ENCODE measurements around the gene PPIE. TPM values are rescaled to one million over a fixed set of nuclear protein-coding genes. Genes with fewer than 3 reads are reported as not detected.

Gene PPIE
- total and polyA plus RNA-seq, 7 experiments from 2014 or later: 52.3 to 119 (median 72.7) TPM

- H3K9me3 Mint-ChIP-seq: no peaks in the 10 kb centered on the region
- DNase-seq (no peak), ATAC-seq (no peak)
- H3K27ac ChIP-seq (ENCODE audit: low read depth, low read length): no peak overlapping the region
- H3K4me1 ChIP-seq (ENCODE audit: control insufficient read depth in 2 of 2, insufficient read depth in 2 of 2, low read length in 2 of 2): no peaks in the 10 kb centered on the region
- H3K27me3 Mint-ChIP-seq: peaks cover 0 to 60% (median 10%) of the 10 kb centered on the region in 5 donors
- no peaks in the 10 kb centered on the region for H3K36me3 Mint-ChIP-seq
- no peaks in the 10 kb centered on the region for H3K27me3 ChIP-seq (ENCODE audit: control insufficient read depth in 2 of 2, insufficient read depth in 2 of 2, low read length in 2 of 2)
- H3K4me3 ChIP-seq (ENCODE audit: low read length): no peak overlapping the region
- intact Hi-C loops (cut with micrococcal nuclease): no loop called here
- CTCF ChIA-PET: interaction anchor here (1.3 kb wide), 1 partner anchor 14 kb away, joined by 6 read pairs; no protein-coding TSS in a partner anchor
- H3K36me3 ChIP-seq (ENCODE audit: control insufficient read depth in 2 of 3, insufficient read depth in 3 of 3, low read length in 3 of 3): no peaks in the 10 kb centered on the region
- H3K27ac Mint-ChIP-seq: no peak overlapping the region
- POLR2A ChIA-PET: no interaction called here
- no peaks in the 10 kb centered on the region for H3K9me3 ChIP-seq (ENCODE audit: control insufficient read depth in 2 of 3, low read length in 3 of 3)
- peaks cover 0 to 17% (median 0%) of the 10 kb centered on the region in 7 donors for H3K4me1 Mint-ChIP-seq
- no peak overlapping the region for H3K4me3 Mint-ChIP-seq
These were observed 40.1 kb upstream of the PPIE start for GRCh38 chr1:39698568-39698967.

GRCh38 chr1:39699419-39699818, 39.3 kb upstream of the PPIE start:
- Mint-ChIP-seq H3K27me3 (peaks cover 0 to 54% (median 10%) of the 10 kb centered on the region in 5 donors), H3K27ac (no peak overlapping the region), H3K4me3 (no peak overlapping the region), H3K9me3 (no peaks in the 10 kb centered on the region), H3K36me3 (no peaks in the 10 kb centered on the region), H3K4me1 (peaks cover 0 to 13% (median 0%) of the 10 kb centered on the region in 7 donors)
- H3K27ac ChIP-seq (ENCODE audit: low read depth, low read length): no peak overlapping the region
- intact Hi-C loops (cut with micrococcal nuclease): no loop called here
- no peaks in the 10 kb centered on the region for H3K9me3 ChIP-seq (ENCODE audit: control insufficient read depth in 2 of 3, low read length in 3 of 3)
- no peaks in the 10 kb centered on the region for H3K4me1 ChIP-seq (ENCODE audit: control insufficient read depth in 2 of 2, insufficient read depth in 2 of 2, low read length in 2 of 2)
- ChIA-PET CTCF (no interaction called here), POLR2A (no interaction called here)
- ATAC-seq (no peak), DNase-seq (no peak)
- H3K4me3 ChIP-seq (ENCODE audit: low read length): no peak overlapping the region
- no peaks in the 10 kb centered on the region for H3K36me3 ChIP-seq (ENCODE audit: control insufficient read depth in 2 of 3, insufficient read depth in 3 of 3, low read length in 3 of 3)
- H3K27me3 ChIP-seq (ENCODE audit: control insufficient read depth in 2 of 2, insufficient read depth in 2 of 2, low read length in 2 of 2): no peaks in the 10 kb centered on the region

GRCh38 chr1:39700348-39700747, 38.3 kb upstream of the PPIE start:
- Mint-ChIP-seq H3K4me3 (no peak overlapping the region), H3K36me3 (no peaks in the 10 kb centered on the region), H3K27me3 (peaks cover 0 to 52% (median 12%) of the 10 kb centered on the region in 5 donors), H3K27ac (no peak overlapping the region), H3K9me3 (no peaks in the 10 kb centered on the region), H3K4me1 (peaks cover 0 to 3% (median 0%) of the 10 kb centered on the region in 7 donors)
- no peaks in the 10 kb centered on the region for H3K9me3 ChIP-seq (ENCODE audit: control insufficient read depth in 2 of 3, low read length in 3 of 3)
- no peak for ATAC-seq
- POLR2A ChIA-PET: interaction anchor here (0.8 to 0.9 kb wide), 2 partner anchors 9 to 22 kb away, joined by 3 read pairs; partner anchors contain the start of gene HPCAL4
- intact Hi-C loops (cut with micrococcal nuclease): no loop called here
- H3K36me3 ChIP-seq (ENCODE audit: control insufficient read depth in 2 of 3, insufficient read depth in 3 of 3, low read length in 3 of 3): no peaks in the 10 kb centered on the region
- H3K27ac ChIP-seq (ENCODE audit: low read depth, low read length): no peak overlapping the region
- DNase-seq: no peak
- no peaks in the 10 kb centered on the region for H3K27me3 ChIP-seq (ENCODE audit: control insufficient read depth in 2 of 2, insufficient read depth in 2 of 2, low read length in 2 of 2)
- no peaks in the 10 kb centered on the region for H3K4me1 ChIP-seq (ENCODE audit: control insufficient read depth in 2 of 2, insufficient read depth in 2 of 2, low read length in 2 of 2)
- H3K4me3 ChIP-seq (ENCODE audit: low read length): no peak overlapping the region
- CTCF ChIA-PET: interaction anchor here (1.7 kb wide), 1 partner anchor 27 kb away, joined by 3 read pairs; no protein-coding TSS in a partner anchor

- Histone ChIP-seq H3K27me3 (ENCODE audit: control insufficient read depth in 2 of 2, insufficient read depth in 2 of 2, low read length in 2 of 2) (no peaks in the 10 kb centered on the region), H3K4me1 (ENCODE audit: control insufficient read depth in 2 of 2, insufficient read depth in 2 of 2, low read length in 2 of 2) (no peaks in the 10 kb centered on the region), H3K9me3 (ENCODE audit: control insufficient read depth in 2 of 3, low read length in 3 of 3) (no peaks in the 10 kb centered on the region), H3K27ac (ENCODE audit: low read depth, low read length) (no peak overlapping the region), H3K4me3 (ENCODE audit: low read length) (no peak overlapping the region), H3K36me3 (ENCODE audit: control insufficient read depth in 2 of 3, insufficient read depth in 3 of 3, low read length in 3 of 3) (no peaks in the 10 kb centered on the region)
- Mint-ChIP-seq H3K9me3 (no peaks in the 10 kb centered on the region), H3K4me1 (no peaks in the 10 kb centered on the region), H3K27ac (no peak overlapping the region), H3K36me3 (no peaks in the 10 kb centered on the region), H3K27me3 (peaks cover 0 to 46% (median 14%) of the 10 kb centered on the region in 5 donors), H3K4me3 (no peak overlapping the region)
- ATAC-seq (no peak), DNase-seq (no peak)
- ChIA-PET CTCF (interaction anchor here (0.6 to 1.7 kb wide), 3 partner anchors 21 to 114 kb away, joined by 3 to 5 read pairs (median 3); no protein-coding TSS in a partner anchor), POLR2A (interaction anchor here (0.8 to 1.2 kb wide), 2 partner anchors 23 to 29 kb away, joined by 3 to 4 read pairs; no protein-coding TSS in a partner anchor)
- intact Hi-C loops (cut with micrococcal nuclease): no loop called here
These were observed 37.6 kb upstream of the PPIE start for GRCh38 chr1:39701049-39701439.

- POLR2A ChIA-PET: no interaction called here
- intact Hi-C loops (cut with micrococcal nuclease): no loop called here
- H3K9me3 ChIP-seq (ENCODE audit: control insufficient read depth in 2 of 3, low read length in 3 of 3): no peaks in the 10 kb centered on the region
These were observed 33.9 kb upstream of the PPIE start for GRCh38 chr1:39704757-39705156.

GRCh38 chr1:39707506-39707905, 31.2 kb upstream of the PPIE start:
- Histone ChIP-seq H3K9me3 (ENCODE audit: control insufficient read depth in 2 of 3, low read length in 3 of 3) (no peaks in the 10 kb centered on the region), H3K36me3 (ENCODE audit: control insufficient read depth in 2 of 3, insufficient read depth in 3 of 3, low read length in 3 of 3) (no peaks in the 10 kb centered on the region), H3K27ac (ENCODE audit: low read depth, low read length) (no peak overlapping the region), H3K4me3 (ENCODE audit: low read length) (no peak overlapping the region), H3K4me1 (ENCODE audit: control insufficient read depth in 2 of 2, insufficient read depth in 2 of 2, low read length in 2 of 2) (no peaks in the 10 kb centered on the region), H3K27me3 (ENCODE audit: control insufficient read depth in 2 of 2, insufficient read depth in 2 of 2, low read length in 2 of 2) (no peaks in the 10 kb centered on the region)
- Mint-ChIP-seq H3K27ac (no peak overlapping the region), H3K27me3 (peaks cover 0 to 21% (median 13%) of the 10 kb centered on the region in 5 donors), H3K4me1 (no peaks in the 10 kb centered on the region), H3K9me3 (peaks cover 0 to 3% (median 0%) of the 10 kb centered on the region in 11 donors), H3K36me3 (no peaks in the 10 kb centered on the region), H3K4me3 (no peak overlapping the region)
- no peak for ATAC-seq
- no peak for DNase-seq
- CTCF ChIA-PET: no interaction called here
- intact Hi-C loops (cut with micrococcal nuclease): no loop called here
- POLR2A ChIA-PET: no interaction called here

More at GRCh38 chr1:39704757-39705156, 33.9 kb upstream of the PPIE start:
- Histone ChIP-seq H3K27ac (ENCODE audit: low read depth, low read length) (no peak overlapping the region), H3K27me3 (ENCODE audit: control insufficient read depth in 2 of 2, insufficient read depth in 2 of 2, low read length in 2 of 2) (no peaks in the 10 kb centered on the region), H3K4me1 (ENCODE audit: control insufficient read depth in 2 of 2, insufficient read depth in 2 of 2, low read length in 2 of 2) (no peaks in the 10 kb centered on the region), H3K4me3 (ENCODE audit: low read length) (no peak overlapping the region), H3K36me3 (ENCODE audit: control insufficient read depth in 2 of 3, insufficient read depth in 3 of 3, low read length in 3 of 3) (no peaks in the 10 kb centered on the region)
- DNase-seq (no peak), ATAC-seq (no peak)
- Mint-ChIP-seq H3K4me3 (no peak overlapping the region), H3K4me1 (no peaks in the 10 kb centered on the region), H3K27ac (no peak overlapping the region), H3K9me3 (peaks cover 0 to 3% (median 0%) of the 10 kb centered on the region in 11 donors), H3K27me3 (peaks cover 0 to 31% (median 16%) of the 10 kb centered on the region in 5 donors), H3K36me3 (no peaks in the 10 kb centered on the region)
- CTCF ChIA-PET: interaction anchor here (1.3 kb wide), 1 partner anchor 10 kb away, joined by 4 read pairs; no protein-coding TSS in a partner anchor
